ENCODE measurements around the gene DDX41. TPM values are rescaled to one million over a fixed set of nuclear protein-coding genes. Genes with fewer than 3 reads are reported as not detected.

Gene DDX41
- polyA plus RNA-seq, 3 donors = 84.2 to 112 (median 107) TPM

- no peak for DNase-seq (ENCODE audit: extremely low read depth in 1 of 11, low read depth in 9 of 11, low spot score in 4 of 11)
These were observed 7.2 kb upstream of the DDX41 start for GRCh38 chr5:177523711-177524538.

DNA sequence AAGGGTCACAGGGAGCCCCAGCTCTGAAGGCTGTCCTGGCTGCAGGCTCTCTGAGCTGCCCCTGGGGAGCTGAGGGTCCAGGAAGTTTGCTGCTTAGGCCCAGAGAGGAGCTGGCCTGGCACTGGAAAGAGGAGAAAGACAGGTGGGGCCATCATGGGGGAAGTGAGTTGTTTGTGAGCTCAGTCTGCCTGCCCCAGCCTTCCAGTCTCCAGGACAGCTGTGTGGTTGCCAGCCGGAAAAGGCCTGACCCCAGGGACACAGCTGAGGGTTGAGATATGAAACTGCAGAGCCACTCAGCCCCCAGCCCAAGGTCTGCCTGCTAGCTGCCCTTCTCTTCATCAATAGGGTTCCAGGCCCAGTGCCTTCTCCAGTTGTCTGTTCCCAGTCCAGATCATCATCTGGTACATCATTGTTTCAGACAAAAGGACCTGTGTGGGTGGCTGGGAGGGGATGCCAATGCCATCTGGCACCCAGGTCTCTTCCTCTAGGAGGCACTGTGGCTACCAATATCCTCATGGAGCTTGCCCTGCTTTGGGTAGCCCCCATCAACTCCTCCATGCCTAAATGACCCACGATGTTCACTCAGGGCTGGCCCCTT lies 4.3 kb upstream of the DDX41 start:
- no peak for DNase-seq (ENCODE audit: extremely low read depth in 1 of 11, low read depth in 9 of 11, low spot score in 4 of 11)

- DNase-seq (ENCODE audit: extremely low read depth in 1 of 11, low read depth in 9 of 11, low spot score in 4 of 11) = no peak
These were observed 3.5 kb upstream of the DDX41 start for GRCh38 chr5:177520271-177520670.

DNA sequence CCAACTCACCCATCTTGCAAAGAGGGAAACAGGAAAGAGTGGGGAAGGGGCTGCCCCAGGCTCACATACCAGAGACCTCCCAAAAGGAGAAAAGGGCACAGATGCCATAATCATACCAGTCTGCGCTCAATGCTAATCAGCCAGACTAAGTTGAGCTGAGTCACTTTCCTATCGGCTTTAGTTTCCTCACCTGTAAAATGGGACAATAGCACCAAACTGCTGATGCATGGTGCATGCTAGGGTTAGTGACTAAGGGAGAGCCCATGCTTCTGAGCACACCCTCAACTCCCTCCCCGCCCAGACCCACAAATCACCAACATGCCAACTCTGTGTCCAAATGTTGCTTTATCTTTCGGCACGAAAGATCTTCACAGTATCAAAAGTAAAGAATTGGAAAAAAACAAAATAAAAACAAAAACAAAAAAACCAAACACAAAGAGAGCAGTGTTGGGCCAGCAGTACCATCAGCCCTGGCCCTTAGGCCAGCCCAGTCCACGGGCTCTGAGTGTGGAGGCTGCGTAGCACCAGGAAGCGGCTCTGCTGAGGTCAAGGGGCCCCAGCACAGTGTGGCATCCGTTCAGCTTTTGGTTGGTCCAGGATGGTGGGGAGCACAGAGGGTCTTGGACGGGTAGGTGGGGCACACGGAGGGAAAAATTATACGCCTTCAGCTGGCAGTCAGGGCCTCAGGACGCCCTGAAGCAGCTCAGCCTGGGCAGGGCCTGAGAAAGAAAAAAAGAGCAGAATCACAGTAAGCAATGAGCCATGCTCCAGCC lies 2.9 kb upstream of the DDX41 start:
- no peak for DNase-seq (ENCODE audit: extremely low read depth in 1 of 11, low read depth in 9 of 11, low spot score in 4 of 11)

GRCh38 chr5:177515580-177515979 lies 1.2 kb downstream of the DDX41 start:
- no peak for DNase-seq (ENCODE audit: extremely low read depth in 1 of 11, low read depth in 9 of 11, low spot score in 4 of 11)

DNA sequence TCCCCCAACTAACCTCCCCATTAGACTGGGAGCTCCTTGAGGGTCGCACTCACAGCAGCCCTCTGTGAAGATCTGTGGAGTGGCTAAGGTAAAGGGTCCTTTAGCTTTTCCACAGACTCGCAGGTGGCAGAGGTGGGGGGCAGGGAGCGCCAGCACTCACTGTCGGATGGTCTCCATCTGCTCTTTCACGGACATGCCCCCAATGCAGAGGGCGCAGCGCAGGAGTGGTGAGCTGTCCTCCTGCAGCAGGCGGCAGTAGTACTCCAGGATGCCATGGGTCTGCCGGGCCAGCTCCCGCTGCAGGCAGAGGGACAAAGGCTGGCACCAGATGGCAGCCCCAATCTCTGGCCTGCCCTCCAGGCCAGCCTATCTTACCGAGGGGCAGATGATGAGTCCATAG lies 2.2 kb downstream of the DDX41 start:
- no peak for DNase-seq (ENCODE audit: extremely low read depth in 1 of 11, low read depth in 9 of 11, low spot score in 4 of 11)

GRCh38 chr5:177513500-177513899 lies 3.3 kb downstream of the DDX41 start:
- no peak for DNase-seq (ENCODE audit: extremely low read depth in 1 of 11, low read depth in 9 of 11, low spot score in 4 of 11)

GRCh38 chr5:177512736-177513380 lies 3.9 kb downstream of the DDX41 start:
- no peak for DNase-seq (ENCODE audit: extremely low read depth in 1 of 11, low read depth in 9 of 11, low spot score in 4 of 11)

GRCh38 chr5:177511796-177512675 lies 4.7 kb downstream of the DDX41 start:
- DNase-seq (ENCODE audit: extremely low read depth in 1 of 11, low read depth in 9 of 11, low spot score in 4 of 11) = no peak

GRCh38 chr5:177511181-177511580 lies 5.6 kb downstream of the DDX41 start:
- no peak for DNase-seq (ENCODE audit: extremely low read depth in 1 of 11, low read depth in 9 of 11, low spot score in 4 of 11)

GRCh38 chr5:177510567-177511053 lies 6.2 kb downstream of the DDX41 start:
- no peak for DNase-seq (ENCODE audit: extremely low read depth in 1 of 11, low read depth in 9 of 11, low spot score in 4 of 11)

- DNase-seq (ENCODE audit: extremely low read depth in 1 of 11, low read depth in 9 of 11, low spot score in 4 of 11) = no peak
These were observed 6.7 kb downstream of the DDX41 start for GRCh38 chr5:177509991-177510566.

DNA sequence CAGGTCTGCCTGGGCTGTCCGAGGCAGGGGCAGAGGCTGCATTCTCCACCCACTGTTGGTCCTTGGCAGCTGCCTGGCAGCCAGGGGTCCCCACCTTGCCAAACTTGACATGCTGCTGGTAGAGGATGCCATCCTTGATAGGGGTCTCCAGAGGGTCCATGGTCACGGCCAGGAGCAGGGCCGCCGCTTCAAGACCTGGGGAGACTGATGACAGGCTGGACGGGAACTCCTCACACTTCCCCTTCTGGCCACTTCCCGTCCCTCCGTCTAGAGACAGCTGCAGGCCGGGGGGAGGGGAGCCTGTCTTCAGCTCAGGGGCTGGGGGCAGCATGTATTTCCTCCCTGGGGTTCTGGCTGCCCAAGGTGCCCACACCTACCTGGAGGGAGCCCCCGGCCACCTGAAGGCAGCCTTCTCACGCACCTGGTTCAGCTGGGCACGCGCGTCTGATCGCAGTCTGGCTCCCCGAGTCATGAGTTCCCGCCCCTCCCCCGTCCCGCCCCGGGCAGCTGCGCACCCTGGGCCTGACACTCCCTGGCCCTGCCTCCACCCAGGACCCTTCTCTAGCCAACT lies 7.3 kb downstream of the DDX41 start, which contains the start of gene DOK3:
DOK3 (minus strand) TSS at position 446 of the 571 bp plus-strand sequence; CDS start at position 160, 286 bp downstream.
- no peak for DNase-seq (ENCODE audit: extremely low read depth in 1 of 11, low read depth in 9 of 11, low spot score in 4 of 11)

DNA sequence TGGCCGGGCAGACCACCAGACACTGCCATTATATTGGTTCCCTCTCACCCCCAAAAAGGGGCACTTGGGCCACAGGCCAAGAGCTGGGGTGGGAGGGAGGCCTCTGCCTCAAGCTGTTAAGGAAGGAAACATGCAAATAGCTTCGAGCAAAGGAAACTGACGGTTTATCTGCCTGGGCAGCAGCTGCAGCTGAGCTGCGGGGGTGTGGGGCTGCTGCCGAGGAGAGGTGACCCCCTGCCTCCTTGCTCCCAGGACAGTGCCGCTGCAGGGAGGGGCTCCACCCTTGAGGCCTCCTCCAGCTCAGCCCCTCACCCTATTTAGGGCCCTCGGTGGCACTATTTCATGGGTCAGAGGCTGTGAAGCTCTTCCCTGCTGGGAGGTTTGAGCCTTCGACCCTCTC lies 7.9 kb downstream of the DDX41 start:
- no peak for DNase-seq (ENCODE audit: extremely low read depth in 1 of 11, low read depth in 9 of 11, low spot score in 4 of 11)

DNA sequence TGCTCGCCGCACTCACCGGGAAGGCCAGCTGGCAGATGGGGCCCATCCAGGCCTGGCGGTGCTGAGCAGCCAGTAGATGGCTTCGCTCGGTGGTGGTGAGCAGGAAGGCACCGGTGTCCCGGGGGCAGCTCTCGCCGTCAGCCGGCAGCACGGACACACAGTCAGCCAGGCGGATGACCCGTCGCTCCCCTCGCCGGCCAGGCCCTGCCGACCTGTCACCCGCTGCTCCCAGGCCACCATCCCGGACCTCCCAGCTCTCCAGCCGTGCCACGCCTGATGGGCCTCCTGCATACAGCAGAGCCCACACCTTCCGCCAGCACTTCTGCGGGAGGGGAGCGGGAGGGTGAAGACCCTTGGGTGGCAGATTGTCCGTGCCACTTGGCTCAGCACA lies 8.5 kb downstream of the DDX41 start:
- DNase-seq (ENCODE audit: extremely low read depth in 1 of 11, low read depth in 9 of 11, low spot score in 4 of 11) = no peak

DNA sequence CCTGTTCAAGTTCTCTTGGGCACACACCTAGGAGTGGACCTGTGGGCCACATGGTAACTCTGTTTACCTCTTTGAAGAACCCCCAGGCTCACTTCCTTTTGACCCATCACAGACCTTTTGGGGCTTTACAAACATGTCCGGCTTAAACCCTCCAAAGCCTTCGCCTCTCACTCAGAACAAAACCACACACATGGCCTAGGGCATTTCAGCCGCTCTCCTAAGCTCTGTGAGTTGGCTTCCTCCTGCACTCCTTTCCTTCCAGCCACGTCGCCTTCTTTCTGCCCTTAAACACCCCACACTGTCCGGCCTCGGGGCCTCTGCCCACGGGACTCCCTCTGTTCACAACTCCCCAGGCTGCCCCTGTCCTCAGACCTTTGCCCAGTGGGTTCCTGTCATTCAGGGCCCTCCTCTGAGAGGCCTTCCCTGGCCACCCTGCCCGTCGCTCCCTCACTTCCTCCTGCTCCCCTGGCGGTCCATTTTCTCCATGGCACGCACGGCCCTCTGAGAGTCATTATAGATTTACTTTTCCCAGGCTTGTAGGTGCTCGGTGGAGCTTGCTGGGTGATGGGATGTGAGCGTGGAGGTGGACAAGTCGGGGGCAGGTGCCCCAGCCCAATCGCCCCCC lies 9.1 kb downstream of the DDX41 start:
- no peak for DNase-seq (ENCODE audit: extremely low read depth in 1 of 11, low read depth in 9 of 11, low spot score in 4 of 11)

DNA sequence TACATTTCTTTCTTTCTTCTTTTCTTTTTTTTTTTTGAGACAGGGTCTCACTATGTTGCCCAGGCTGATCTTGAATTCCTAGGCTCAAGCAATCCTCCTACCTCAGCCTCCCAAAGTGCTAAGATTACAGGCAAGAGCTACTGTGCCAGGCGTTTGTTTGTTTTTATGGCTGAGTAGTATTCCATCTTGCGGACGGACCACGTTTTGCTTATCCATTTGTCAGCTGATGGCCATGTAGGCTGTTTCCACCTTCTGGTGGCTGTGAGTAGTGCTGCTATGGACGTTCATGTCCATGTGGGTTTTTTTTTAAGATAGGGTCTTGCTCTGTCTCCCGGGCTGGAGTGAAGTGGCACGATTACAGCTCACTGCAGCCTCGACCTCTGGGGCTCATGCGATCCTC lies 9.6 kb downstream of the DDX41 start:
- DNase-seq (ENCODE audit: extremely low read depth in 1 of 11, low read depth in 9 of 11, low spot score in 4 of 11) = no peak
